K562 (cell line): Measurements from ENCODE around the gene SLC9A1. TPM values are rescaled to one million over a fixed set of nuclear protein-coding genes. Genes with fewer than 3 reads are reported as not detected.

Experiments
- ARID2 ChIP-seq: fragments of 450-650 bp; IDR thresholded peaks from 2 replicates; pipeline ENCODE4 v1.6.1; 2017; ENCODE audit warnings: antibody characterized with exemption, mild to moderate bottlenecking
- GABPB1 ChIP-seq: sonication (generic); formaldehyde crosslinking; IDR thresholded peaks from 2 replicates; pipeline ENCODE4 v1.8.0; 2022; ENCODE audit warnings: mild to moderate bottlenecking, missing genetic modification reagents
- HDAC6 ChIP-seq: IDR thresholded peaks from 2 replicates; pipeline ENCODE4 v1.6.1; 2012; ENCODE audit warnings: low read depth, mild to moderate bottlenecking, control low read depth, inconsistent platforms, low read length, moderate library complexity
- MCM7 ChIP-seq, 2 experiments: fragments of 450-650 bp; IDR thresholded peaks; 2 replicates each; pipeline ENCODE4 v1.6.1; 2016 to 2018
- RAD21 ChIP-seq, 2 experiments: fragments of 250-450 bp in 1 of 2; fragments of 450-650 bp in 1 of 2; sonication (Bioruptor Pico) in 1 of 2; formaldehyde crosslinking in 1 of 2; IDR thresholded peaks in 1 of 2; conservative IDR thresholded peaks in 1 of 2; 2 replicates each; pipeline versions ENCODE4 v1.4.0 to v1.8.0; 2020 to 2022; ENCODE audit warnings: mild to moderate bottlenecking in 2 of 2, moderate library complexity in 1 of 2
- SRSF3 ChIP-seq: fragments of 200-400 bp; formaldehyde crosslinking; IDR thresholded peaks from 2 replicates; pipeline ENCODE4 v1.6.1; 2016; ENCODE audit warnings: mild to moderate bottlenecking, low read length, moderate library complexity; ENCODE audit not compliant: insufficient read depth
- TFE3 ChIP-seq: fragments of 450-650 bp; formaldehyde crosslinking; IDR thresholded peaks from 2 replicates; pipeline ENCODE4 v1.4.0; 2020; ENCODE audit warnings: mild to moderate bottlenecking, mixed read lengths
- ZNF695 ChIP-seq: fragments of 450-650 bp; formaldehyde crosslinking; IDR thresholded peaks from 2 replicates; pipeline ENCODE4 v1.4.0; 2020; ENCODE audit warnings: mild to moderate bottlenecking, moderate library complexity
- polyA plus RNA-seq, 8 experiments: library from polyadenylated mRNA; depleted of rRNA in 4 of 8; stranded (reverse) in 5 of 8; unstranded in 3 of 8; fragments of >200 nt; fragmentation: Nextera tagmentation in 2 of 8; fragmentation: Illumina TruSeq in 1 of 8; extraction: Ambion mirVana in 2 of 8; extraction: Trizol in 1 of 8; gene quantifications; 2 replicates each; pipeline versions ENCODE4 v1.2.1 to v1.2.3, GENCODE V29; 2011 to 2014; ENCODE audit warnings: inconsistent platforms in 1 of 8, missing spikeins in 1 of 8
- total RNA-seq, 7 experiments: library from RNA; depleted of rRNA in 6 of 7; stranded (reverse); fragments of >200 nt in 6 of 7; fragmentation: Illumina TruSeq in 2 of 7; extraction: Trizol in 2 of 7; gene quantifications; 2 replicates each; pipeline versions ENCODE4 v1.2.1 to v1.2.3, GENCODE V29; 2011 to 2021; ENCODE audit warnings: low replicate concordance in 1 of 7
- TF ChIP-seq, protein P1 (sequence below): fragments of 250-450 bp; sonication (Bioruptor Pico); IDR thresholded peaks from 2 replicates; pipeline ENCODE4 v1.5.0; 2021; ENCODE audit warnings: mild to moderate bottlenecking, borderline replicate concordance
- TF ChIP-seq, protein P2 (sequence below), 2 experiments: fragments of 450-650 bp in 1 of 2; sonication (generic) in 1 of 2; formaldehyde crosslinking in 1 of 2; IDR thresholded peaks; 2 replicates each; pipeline versions ENCODE4 v1.7.1 to v1.9.0; 2016 to 2022; ENCODE audit warnings: inconsistent platforms in 1 of 2, mild to moderate bottlenecking in 1 of 2, missing genetic modification reagents in 1 of 2

The SLC9A1 gene
- total and polyA plus RNA-seq, 9 of the 15 experiments (the other 6 are each of a cell fraction or from before 2014, with no cell fraction given), result 0.59 to 14.4 (median 2.0) TPM

GRCh38 chr1:27135541-27136235 lies 19.2 kb downstream of the SLC9A1 start (continued):
- TF ChIP-seq ZNF695 (no peak), GABPB1 (no peak), HDAC6 (no peak), SRSF3 (no peak), RAD21 (CRISPR knock-in tag; conservative IDR thresholded peaks at IDR 0.05 in 1 of 2, IDR thresholded peaks at IDR 0.05 in 1 of 2) (peak in 1 of 2 experiments; percentile 26; a peak in 1 of 4 replicates), ARID2 (no peak), MCM7 (IDR thresholded peaks at IDR 0.05) (no peak), TFE3 (no peak)
- TF ChIP-seq, protein P1, sequence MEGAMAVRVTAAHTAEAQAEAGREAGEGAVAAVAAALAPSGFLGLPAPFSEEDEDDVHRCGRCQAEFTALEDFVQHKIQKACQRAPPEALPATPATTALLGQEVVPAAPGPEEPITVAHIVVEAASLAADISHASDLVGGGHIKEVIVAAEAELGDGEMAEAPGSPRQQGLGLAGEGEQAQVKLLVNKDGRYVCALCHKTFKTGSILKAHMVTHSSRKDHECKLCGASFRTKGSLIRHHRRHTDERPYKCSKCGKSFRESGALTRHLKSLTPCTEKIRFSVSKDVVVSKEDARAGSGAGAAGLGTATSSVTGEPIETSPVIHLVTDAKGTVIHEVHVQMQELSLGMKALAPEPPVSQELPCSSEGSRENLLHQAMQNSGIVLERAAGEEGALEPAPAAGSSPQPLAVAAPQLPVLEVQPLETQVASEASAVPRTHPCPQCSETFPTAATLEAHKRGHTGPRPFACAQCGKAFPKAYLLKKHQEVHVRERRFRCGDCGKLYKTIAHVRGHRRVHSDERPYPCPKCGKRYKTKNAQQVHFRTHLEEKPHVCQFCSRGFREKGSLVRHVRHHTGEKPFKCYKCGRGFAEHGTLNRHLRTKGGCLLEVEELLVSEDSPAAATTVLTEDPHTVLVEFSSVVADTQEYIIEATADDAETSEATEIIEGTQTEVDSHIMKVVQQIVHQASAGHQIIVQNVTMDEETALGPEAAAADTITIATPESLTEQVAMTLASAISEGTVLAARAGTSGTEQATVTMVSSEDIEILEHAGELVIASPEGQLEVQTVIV (CRISPR knock-in tag), result no peak
- TF ChIP-seq, protein P2, sequence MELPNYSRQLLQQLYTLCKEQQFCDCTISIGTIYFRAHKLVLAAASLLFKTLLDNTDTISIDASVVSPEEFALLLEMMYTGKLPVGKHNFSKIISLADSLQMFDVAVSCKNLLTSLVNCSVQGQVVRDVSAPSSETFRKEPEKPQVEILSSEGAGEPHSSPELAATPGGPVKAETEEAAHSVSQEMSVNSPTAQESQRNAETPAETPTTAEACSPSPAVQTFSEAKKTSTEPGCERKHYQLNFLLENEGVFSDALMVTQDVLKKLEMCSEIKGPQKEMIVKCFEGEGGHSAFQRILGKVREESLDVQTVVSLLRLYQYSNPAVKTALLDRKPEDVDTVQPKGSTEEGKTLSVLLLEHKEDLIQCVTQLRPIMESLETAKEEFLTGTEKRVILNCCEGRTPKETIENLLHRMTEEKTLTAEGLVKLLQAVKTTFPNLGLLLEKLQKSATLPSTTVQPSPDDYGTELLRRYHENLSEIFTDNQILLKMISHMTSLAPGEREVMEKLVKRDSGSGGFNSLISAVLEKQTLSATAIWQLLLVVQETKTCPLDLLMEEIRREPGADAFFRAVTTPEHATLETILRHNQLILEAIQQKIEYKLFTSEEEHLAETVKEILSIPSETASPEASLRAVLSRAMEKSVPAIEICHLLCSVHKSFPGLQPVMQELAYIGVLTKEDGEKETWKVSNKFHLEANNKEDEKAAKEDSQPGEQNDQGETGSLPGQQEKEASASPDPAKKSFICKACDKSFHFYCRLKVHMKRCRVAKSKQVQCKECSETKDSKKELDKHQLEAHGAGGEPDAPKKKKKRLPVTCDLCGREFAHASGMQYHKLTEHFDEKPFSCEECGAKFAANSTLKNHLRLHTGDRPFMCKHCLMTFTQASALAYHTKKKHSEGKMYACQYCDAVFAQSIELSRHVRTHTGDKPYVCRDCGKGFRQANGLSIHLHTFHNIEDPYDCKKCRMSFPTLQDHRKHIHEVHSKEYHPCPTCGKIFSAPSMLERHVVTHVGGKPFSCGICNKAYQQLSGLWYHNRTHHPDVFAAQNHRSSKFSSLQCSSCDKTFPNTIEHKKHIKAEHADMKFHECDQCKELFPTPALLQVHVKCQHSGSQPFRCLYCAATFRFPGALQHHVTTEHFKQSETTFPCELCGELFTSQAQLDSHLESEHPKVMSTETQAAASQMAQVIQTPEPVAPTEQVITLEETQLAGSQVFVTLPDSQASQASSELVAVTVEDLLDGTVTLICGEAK (IDR thresholded peaks at IDR 0.05), result no peak
- TF ChIP-seq, protein P2 (CRISPR knock-in tag; IDR thresholded peaks at IDR 0.05), result no peak
- TF ChIP-seq, all 486 proteins: peak for 3
